GM19328 (cell line): ENCODE measurements around the gene GPR61.

Source experiments
- ATAC-seq: cut with Tn5 transposase; IDR thresholded peaks from one replicate; pipeline ENCODE4 v1.9.1; 2021; ENCODE audit warnings: mild to moderate bottlenecking, moderate library complexity; ENCODE audit not compliant: unreplicated experiment

Gene GPR61

GRCh38 chr1:109539676-109540075 lies at the start of gene GPR61:
TSS of gene GPR61 (plus strand) at chr1:109539872. CDS start at chr1:109543023, 3,151 bp downstream.
- no peak for ATAC-seq

- no peak for ATAC-seq
Measured at GRCh38 chr1:109490029-109490933, 49.4 kb upstream of the GPR61 start.

- no peak for ATAC-seq
Measured at GRCh38 chr1:109490934-109491302, 48.8 kb upstream of the GPR61 start.

GRCh38 chr1:109491372-109491771 lies 48.3 kb upstream of the GPR61 start:
- ATAC-seq: no peak

- ATAC-seq: no peak
Measured at GRCh38 chr1:109492779-109493178, 46.9 kb upstream of the GPR61 start.

- ATAC-seq: no peak
Measured at GRCh38 chr1:109493227-109493626, 46.4 kb upstream of the GPR61 start.

- ATAC-seq: peak; percentile 83
Measured at GRCh38 chr1:109493805-109494539, 45.7 kb upstream of the GPR61 start, which contains the start of gene CYB561D1. TSS of gene CYB561D1 (plus strand) at chr1:109494094. CDS start at chr1:109494140, 46 bp downstream.

- no peak for ATAC-seq
Measured at GRCh38 chr1:109495738-109496137, 43.9 kb upstream of the GPR61 start.

GRCh38 chr1:109497449-109498160 lies 42.1 kb upstream of the GPR61 start:
- ATAC-seq: no peak

GRCh38 chr1:109498161-109498801 lies 41.4 kb upstream of the GPR61 start:
- no peak for ATAC-seq

- ATAC-seq: no peak
Measured at GRCh38 chr1:109499081-109499480, 40.6 kb upstream of the GPR61 start.

GRCh38 chr1:109499661-109500536 lies 39.8 kb upstream of the GPR61 start:
- no peak for ATAC-seq

- ATAC-seq: no peak
Measured at GRCh38 chr1:109500941-109501381, 38.7 kb upstream of the GPR61 start.

- no peak for ATAC-seq
Measured at GRCh38 chr1:109501644-109502363, 37.9 kb upstream of the GPR61 start.

GRCh38 chr1:109502364-109502851 lies 37.3 kb upstream of the GPR61 start:
- no peak for ATAC-seq

- no peak for ATAC-seq
Measured at GRCh38 chr1:109503935-109504334, 35.7 kb upstream of the GPR61 start.

GRCh38 chr1:109504974-109505373 lies 34.7 kb upstream of the GPR61 start:
- no peak for ATAC-seq

- ATAC-seq: no peak
Measured at GRCh38 chr1:109508001-109508872, 31.4 kb upstream of the GPR61 start.
